Body of pancreas (tissue), 4 donors: ENCODE measurements around the gene ZBED1. TPM values are rescaled to one million over a fixed set of nuclear protein-coding genes. Genes with fewer than 3 reads are reported as not detected.

Experiments
- ATAC-seq: fragments of 150-250 bp; one replicate; pipeline ENCODE4 v1.9.1; 2016
- DNase-seq, 4 donors: peaks; one replicate each; pipeline ENCODE4 v3.0.0-alpha.2; 2019
- H3K27ac ChIP-seq, 4 donors: fragments of 200-600 bp; sonication (generic); 1 replicate in 3 of 4; 2 replicates in 1 of 4; pipeline versions ENCODE4 v1.5.1 to v1.6.1; 2016 to 2019; ENCODE audit warnings: mild to moderate bottlenecking in 1 of 4, mixed read lengths in 1 of 4, moderate library complexity in 1 of 4
- H3K27me3 ChIP-seq, 2 donors: fragments of 200-600 bp; sonication (generic); one replicate each; pipeline ENCODE4 v1.6.0; 2016; ENCODE audit warnings: mild to moderate bottlenecking in 1 of 2
- H3K36me3 ChIP-seq, 2 donors: fragments of 200-600 bp; sonication (generic); replicated peaks in 1 of 2; 2 replicates each; pipeline ENCODE4 v1.5.1; 2016; ENCODE audit warnings: low read depth in 2 of 2; ENCODE audit not compliant: insufficient read depth in 1 of 2
- H3K4me1 ChIP-seq: fragments of 200-600 bp; sonication (generic); one replicate; pipeline ENCODE4 v1.6.0; 2016
- H3K4me3 ChIP-seq, 2 donors: fragments of 200-600 bp; sonication (generic); 1 replicate in 1 of 2; 2 replicates in 1 of 2; pipeline ENCODE4 v1.5.1; 2016 to 2019
- H3K9me3 ChIP-seq, 3 donors: fragments of 200-600 bp; sonication (generic); 1 replicate in 2 of 3; 2 replicates in 1 of 3; pipeline ENCODE4 v1.5.1; 2016
- POLR2A ChIP-seq, 3 donors: fragments of 450-650 bp; IDR thresholded peaks; one replicate each; pipeline ENCODE4 v1.6.1; 2016; ENCODE audit warnings: antibody characterized with exemption in 3 of 3, mild to moderate bottlenecking in 2 of 3
- WGBS, 2 donors: methylation state at CpG; one replicate each; pipeline ENCODE4 v1.1.5; 2017; 5-methylcytosine and 5-hydroxymethylcytosine counted together
- intact Hi-C: fragments of 100-400 bp; cut with DNase I; formaldehyde crosslinking; loops from one replicate; pipeline ENCODE4 v1.15.1; 2023
- total RNA-seq, 2 donors: library from RNA; depleted of rRNA; stranded (reverse); fragments of >200 nt; gene quantifications; one replicate each; pipeline ENCODE4 v1.1.0, GENCODE V29; 2016
- TF ChIP-seq, protein P1 (sequence below), 7 experiments: fragments of 450-650 bp in 4 of 7; fragments of 200-600 bp in 3 of 7; sonication (generic) in 3 of 7; IDR thresholded peaks; one replicate each; pipeline ENCODE4 v1.5.1; 2016 to 2019; ENCODE audit warnings: antibody characterized with exemption in 7 of 7

ZBED1 gene
- total RNA-seq, 2 donors from 2014 or later: 35.5 to 39.2 TPM

DNA sequence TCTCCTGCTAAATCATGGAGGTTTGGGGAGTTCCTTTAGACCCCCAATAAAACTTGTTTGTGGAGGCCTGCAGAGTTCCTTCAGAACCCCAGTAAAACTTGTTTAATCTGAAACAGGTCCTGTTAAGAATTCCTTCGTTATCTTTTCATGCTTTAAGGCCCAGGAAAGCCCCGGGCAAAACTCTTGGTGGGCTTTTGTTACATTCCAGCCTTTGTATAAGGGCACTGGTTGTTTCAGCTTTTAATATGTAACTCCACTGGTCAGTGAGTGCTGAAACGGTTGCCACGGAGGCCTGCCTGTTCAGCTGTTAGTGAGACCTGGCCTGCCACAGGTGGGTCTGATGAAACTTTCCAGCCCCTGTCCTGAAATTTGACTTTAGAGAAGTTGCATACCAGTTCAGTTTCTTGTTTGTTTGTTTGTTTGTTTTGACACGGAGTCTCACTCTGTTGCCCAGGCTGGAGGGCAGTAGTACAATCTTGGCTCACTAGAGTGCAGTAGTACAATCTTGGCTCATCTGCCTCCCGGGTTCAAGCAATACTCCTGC is 12.4 kb upstream of the ZBED1 start:
- no peak for DNase-seq
- Histone ChIP-seq H3K9me3 (no peaks in the 10 kb centered on the region), H3K4me3 (no peak overlapping the region), H3K27ac (no peak overlapping the region), H3K27me3 (no peaks in the 10 kb centered on the region), H3K4me1 (peaks cover 7% of the 10 kb centered on the region), H3K36me3 (no peaks in the 10 kb centered on the region)
- TF ChIP-seq, protein P1, sequence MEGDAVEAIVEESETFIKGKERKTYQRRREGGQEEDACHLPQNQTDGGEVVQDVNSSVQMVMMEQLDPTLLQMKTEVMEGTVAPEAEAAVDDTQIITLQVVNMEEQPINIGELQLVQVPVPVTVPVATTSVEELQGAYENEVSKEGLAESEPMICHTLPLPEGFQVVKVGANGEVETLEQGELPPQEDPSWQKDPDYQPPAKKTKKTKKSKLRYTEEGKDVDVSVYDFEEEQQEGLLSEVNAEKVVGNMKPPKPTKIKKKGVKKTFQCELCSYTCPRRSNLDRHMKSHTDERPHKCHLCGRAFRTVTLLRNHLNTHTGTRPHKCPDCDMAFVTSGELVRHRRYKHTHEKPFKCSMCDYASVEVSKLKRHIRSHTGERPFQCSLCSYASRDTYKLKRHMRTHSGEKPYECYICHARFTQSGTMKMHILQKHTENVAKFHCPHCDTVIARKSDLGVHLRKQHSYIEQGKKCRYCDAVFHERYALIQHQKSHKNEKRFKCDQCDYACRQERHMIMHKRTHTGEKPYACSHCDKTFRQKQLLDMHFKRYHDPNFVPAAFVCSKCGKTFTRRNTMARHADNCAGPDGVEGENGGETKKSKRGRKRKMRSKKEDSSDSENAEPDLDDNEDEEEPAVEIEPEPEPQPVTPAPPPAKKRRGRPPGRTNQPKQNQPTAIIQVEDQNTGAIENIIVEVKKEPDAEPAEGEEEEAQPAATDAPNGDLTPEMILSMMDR (IDR thresholded peaks at IDR 0.05): no peak
- TF ChIP-seq POLR2A (IDR thresholded peaks at IDR 0.05): no peak
- 43 to 60% methylated on average over 6 of the region's 6 CpGs for WGBS, 2 donors
- no peak for ATAC-seq
- intact Hi-C loops: no loop called here

DNA sequence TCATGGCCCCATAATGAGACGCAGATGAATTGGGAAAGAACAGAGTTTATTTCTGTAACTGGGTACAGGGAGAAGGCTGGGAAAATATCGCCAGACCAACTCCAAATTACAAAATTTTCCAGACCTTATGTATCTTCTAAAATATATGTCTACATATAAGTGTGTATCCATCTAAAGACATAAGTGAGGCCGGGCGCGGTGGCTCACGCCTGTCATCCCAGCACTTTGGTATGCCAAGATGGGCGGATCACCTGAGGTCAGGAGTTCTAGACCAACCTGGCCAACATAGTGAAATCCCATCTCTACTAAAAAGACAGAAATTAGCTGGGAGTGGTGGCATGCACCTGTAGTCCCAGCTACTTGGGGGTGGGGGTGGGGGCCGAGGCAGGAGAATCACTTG is 11.7 kb upstream of the ZBED1 start:
- WGBS, 2 donors: 88 to 91% methylated on average over 7 to 8 of the region's 8 CpGs
- no peaks in the 10 kb centered on the region for H3K27me3 ChIP-seq
- no peaks in the 10 kb centered on the region for H3K36me3 ChIP-seq
- ATAC-seq (no peak), DNase-seq (no peak)
- no peak for TF ChIP-seq POLR2A (IDR thresholded peaks at IDR 0.05)
- TF ChIP-seq, protein P1 (IDR thresholded peaks at IDR 0.05): no peak
- H3K27ac ChIP-seq: no peak overlapping the region
- intact Hi-C loops: no loop called here
- no peaks in the 10 kb centered on the region for H3K9me3 ChIP-seq
- H3K4me1 ChIP-seq: peaks cover 10% of the 10 kb centered on the region
- H3K4me3 ChIP-seq: no peak overlapping the region

DNA sequence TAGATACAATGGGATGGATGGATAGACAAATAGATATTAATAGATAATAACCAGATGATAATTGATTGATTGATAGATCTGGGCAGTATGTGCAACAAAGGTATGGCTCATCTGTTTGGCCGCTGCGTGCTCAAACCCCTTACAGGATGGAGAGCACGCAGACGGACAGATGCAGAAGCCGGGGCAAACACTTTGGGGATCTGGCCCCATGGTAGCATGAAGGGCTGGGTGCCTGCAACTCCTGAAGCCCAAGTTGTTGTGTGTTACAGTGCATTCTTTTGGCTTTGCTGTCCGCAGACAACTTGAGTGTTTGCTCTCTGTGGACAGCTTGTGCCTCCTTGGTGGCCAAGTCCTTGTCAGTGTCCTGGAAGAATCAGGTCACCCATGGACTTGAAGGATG is 10.6 kb upstream of the ZBED1 start:
- DNase-seq: no peak
- H3K4me3 ChIP-seq: no peak overlapping the region
- peaks cover 10% of the 10 kb centered on the region for H3K4me1 ChIP-seq
- H3K27me3 ChIP-seq: no peaks in the 10 kb centered on the region
- no peak for TF ChIP-seq POLR2A (IDR thresholded peaks at IDR 0.05)
- TF ChIP-seq, protein P1 (IDR thresholded peaks at IDR 0.05): no peak
- H3K9me3 ChIP-seq: no peaks in the 10 kb centered on the region
- H3K27ac ChIP-seq: no peak overlapping the region
- H3K36me3 ChIP-seq: no peaks in the 10 kb centered on the region
- intact Hi-C loops: no loop called here
- ATAC-seq: no peak
- WGBS, 2 donors: 94 to 97% methylated on average over 5 to 6 of the region's 6 CpGs

DNA sequence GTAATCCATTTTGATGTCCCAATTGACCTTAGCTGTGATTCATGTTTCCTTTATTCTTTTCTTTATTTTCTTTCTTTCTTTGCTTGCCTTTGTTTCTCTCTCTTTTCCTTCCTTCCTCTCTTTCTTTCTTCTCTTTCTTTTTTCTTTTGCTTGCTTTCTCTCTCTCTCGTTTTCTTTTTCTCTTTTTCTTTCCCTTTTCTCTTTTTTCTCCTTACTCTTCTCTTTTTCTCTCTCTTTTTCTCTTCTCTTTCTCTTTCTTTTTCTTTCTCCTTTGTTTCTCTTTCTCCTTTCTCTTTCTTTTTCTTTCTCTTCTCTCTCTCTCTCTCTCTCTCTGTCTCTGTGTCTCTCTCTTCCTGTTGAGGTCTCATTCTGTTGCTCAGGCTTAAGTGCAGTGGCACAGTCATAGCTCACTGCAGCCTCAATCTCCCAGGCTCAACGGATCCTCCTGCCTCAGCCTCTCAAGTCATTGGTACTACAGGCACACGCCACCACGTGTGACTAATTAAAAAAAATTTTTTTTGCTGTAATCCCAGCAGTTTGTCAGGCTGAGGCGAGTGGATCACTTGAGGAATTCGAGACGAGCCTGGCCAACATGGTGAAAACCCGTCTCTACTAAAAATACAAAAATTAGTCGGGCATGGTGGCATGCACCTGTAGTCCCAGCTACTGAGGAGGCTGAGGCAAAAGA is 8.0 kb upstream of the ZBED1 start:
- Histone ChIP-seq H3K27ac (no peak overlapping the region), H3K36me3 (no peaks in the 10 kb centered on the region), H3K9me3 (no peaks in the 10 kb centered on the region), H3K27me3 (no peaks in the 10 kb centered on the region), H3K4me3 (no peak overlapping the region), H3K4me1 (peaks cover 10% of the 10 kb centered on the region)
- DNase-seq: no peak
- no peak for ATAC-seq
- no peak for TF ChIP-seq POLR2A (IDR thresholded peaks at IDR 0.05)
- TF ChIP-seq, protein P1 (IDR thresholded peaks at IDR 0.05): no peak
- intact Hi-C loops: no loop called here
- 87 to 90% methylated on average over 9 of the region's 9 CpGs for whole genome bisulfite sequencing, 2 donors
